ENCODE results near the gene NCOR1.
"Not testable (repeated sequence)": the region's sequence is repeated elsewhere in the genome, so short reads cannot be mapped to it uniquely, and the experiment has no call there.

The NCOR1 gene

GRCh38 chr17:16215273-16215964, at the start of gene NCOR1:
Gene NCOR1 (minus strand): TSS chr17:16215534. CDS start chr17:16194569, 20,965 bp downstream.
- DNase-seq (ENCODE audit: low spot score), result peak; percentile 98

- no peak for DNase-seq (ENCODE audit: low spot score)
Measured at GRCh38 chr17:16262201-16262600, 46.9 kb upstream of the NCOR1 start.

DNA sequence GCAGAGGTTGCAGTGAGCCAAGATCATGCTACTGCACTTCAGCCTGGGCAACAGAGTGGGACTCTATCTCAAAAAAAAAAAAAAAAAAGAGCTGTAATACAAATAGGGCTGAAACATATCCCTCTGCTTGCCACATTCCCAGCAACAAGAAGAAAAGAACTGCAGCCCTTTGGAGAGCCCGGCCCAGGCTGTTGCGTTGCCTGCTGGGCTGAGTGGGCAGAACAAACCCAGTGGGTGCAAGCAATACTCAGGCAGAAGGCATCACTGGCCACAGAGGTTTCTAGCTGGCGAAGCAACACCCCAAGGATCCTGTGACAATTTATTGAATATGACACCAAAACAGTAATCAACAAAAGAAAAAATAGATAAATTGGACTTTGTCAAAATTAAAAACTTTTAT, 45.7 kb upstream of the NCOR1 start:
- DNase-seq (ENCODE audit: low spot score), result no peak

GRCh38 chr17:16259926-16260325, 44.6 kb upstream of the NCOR1 start:
- DNase-seq (ENCODE audit: low spot score), result no peak

GRCh38 chr17:16258901-16259300, 43.6 kb upstream of the NCOR1 start:
- DNase-seq (ENCODE audit: low spot score), result no peak

DNA sequence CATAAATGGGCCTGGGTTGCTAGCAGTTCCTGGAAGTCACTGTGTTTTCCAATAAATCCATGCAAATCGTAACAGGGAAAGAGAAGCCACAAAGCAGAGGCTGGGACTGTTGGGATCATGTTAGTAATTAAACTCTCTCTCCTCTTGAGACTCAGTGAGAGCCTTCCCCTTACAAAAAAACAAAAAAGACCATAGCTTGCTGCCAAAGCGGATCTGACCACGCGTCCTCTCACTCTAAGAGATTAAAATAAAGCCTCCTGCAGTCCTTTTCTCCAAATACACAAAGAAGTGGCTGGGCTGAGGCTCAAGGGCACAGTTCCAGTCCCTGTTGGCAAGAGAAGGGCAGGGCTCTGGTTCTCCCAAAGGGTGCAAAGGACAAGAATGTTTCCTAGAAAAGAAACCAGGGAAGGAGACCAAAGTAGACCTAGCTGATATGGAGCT, 40.2 kb upstream of the NCOR1 start:
- DNase-seq (ENCODE audit: low spot score), result peak; percentile 61

- no peak for DNase-seq (ENCODE audit: low spot score)
Measured at GRCh38 chr17:16254773-16255400, 39.6 kb upstream of the NCOR1 start.

DNA sequence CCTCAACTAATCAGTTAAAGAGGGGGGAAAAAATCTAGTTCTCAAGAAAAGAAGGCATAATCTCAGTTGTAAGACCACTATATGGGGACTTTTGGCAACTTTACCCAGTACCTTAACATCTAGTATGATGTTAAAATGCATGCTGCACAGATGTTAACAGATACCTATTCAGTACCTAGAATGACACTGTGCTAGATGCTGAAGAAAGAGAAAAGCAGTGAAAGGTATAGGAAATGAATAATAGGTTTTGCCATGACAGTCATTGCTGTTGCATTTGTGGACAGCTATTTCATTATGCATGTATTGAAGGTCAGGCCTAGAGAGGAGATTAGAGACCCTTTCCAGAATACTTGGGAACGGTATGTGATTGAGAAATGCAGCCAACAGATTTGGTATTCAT, 36.2 kb upstream of the NCOR1 start:
- no peak for DNase-seq (ENCODE audit: low spot score)

- DNase-seq (ENCODE audit: low spot score), result no peak
Measured at GRCh38 chr17:16251043-16251442, 35.7 kb upstream of the NCOR1 start.

GRCh38 chr17:16250635-16251034, 35.3 kb upstream of the NCOR1 start:
- no peak for DNase-seq (ENCODE audit: low spot score)

DNA sequence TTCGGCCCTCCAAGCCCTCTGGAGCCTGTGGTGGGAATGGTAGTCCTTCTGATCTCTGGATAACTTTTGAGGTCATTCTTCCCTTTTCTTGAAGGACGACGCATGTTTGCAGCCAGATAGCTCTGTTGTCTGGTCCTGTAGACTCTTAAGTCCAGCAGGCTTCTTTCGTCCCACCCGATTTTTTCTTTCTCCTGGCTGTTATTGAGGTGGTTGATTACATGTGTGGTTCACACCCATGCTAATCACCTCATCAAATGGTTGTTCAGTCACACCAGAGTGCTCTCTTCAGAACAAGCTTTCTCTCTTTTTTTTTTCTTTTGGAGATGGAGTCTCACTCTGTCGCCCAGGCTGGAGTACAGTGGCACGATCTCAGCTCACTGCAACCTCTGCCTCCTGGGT, 32.3 kb upstream of the NCOR1 start:
- DNase-seq (ENCODE audit: low spot score), result no peak

GRCh38 chr17:16243801-16244567, 28.6 kb upstream of the NCOR1 start:
- no peak for DNase-seq (ENCODE audit: low spot score)

- no peak for DNase-seq (ENCODE audit: low spot score)
Measured at GRCh38 chr17:16243385-16243784, 28.1 kb upstream of the NCOR1 start.

DNA sequence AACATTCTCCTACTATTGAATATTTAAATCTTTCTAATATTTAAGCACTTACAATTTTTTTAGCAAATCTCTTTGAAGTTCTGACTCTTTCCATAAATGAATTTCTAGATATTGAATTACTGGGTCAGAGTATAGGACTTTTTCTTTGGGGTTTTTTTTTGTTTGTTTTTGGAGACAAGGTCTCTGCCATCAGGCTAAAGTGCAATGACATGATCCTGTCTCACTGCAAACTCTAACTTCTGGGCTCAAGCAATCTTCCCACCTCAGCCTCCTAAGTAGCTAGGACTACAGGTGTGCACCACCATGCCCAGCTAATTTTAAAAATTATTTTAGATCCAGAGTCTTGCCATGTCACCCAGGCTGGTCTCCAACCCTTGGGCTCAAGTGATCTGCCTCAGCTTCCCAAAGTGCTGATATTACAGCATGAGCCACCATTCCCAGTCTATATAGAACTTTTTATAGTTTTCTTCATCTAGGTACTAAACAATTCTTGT, 26.6 kb upstream of the NCOR1 start:
- no peak for DNase-seq (ENCODE audit: low spot score)

GRCh38 chr17:16239931-16240330, 24.6 kb upstream of the NCOR1 start:
- DNase-seq (ENCODE audit: low spot score), result no peak

DNA sequence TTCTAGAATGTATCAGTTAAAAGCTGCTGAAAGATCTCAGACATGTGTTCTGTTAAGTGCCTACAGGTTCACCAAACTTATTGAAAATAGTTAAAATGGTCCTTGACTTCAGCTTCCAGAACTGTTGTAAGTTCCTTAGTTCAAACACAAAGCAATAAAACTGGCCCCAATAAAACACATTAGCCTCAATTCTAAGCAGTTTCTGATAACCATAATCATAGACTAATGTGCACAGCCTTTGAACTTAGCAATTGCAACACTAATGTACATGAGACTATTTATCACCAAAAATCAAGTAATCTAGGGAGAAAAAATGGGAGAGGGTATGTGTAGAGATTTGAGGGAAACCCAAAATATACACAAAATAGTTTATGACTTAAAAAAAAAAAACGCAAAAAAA, 17.1 kb upstream of the NCOR1 start:
- DNase-seq (ENCODE audit: low spot score), result no peak

GRCh38 chr17:16229912-16230561, 14.7 kb upstream of the NCOR1 start:
- DNase-seq (ENCODE audit: low spot score), result peak; percentile 26

DNA sequence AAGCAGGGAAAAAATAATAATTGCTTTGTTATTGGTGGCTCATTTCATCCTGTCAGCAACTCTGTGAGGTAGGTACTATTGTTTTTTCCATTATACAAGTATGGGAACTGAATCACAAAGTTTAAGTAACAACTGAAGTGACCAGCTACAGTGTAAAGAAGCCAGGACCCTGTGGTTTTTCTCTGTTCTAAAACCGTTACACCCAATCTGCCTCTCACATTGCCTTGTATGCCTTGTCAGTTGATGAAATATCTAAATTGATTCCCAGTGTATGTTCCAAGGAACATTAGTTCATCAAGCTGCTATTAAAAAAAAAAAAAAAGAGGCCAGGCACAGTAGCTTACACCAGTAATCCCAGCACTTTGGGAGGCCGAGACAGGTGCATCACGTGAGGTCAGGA, 7.1 kb upstream of the NCOR1 start:
- no peak for DNase-seq (ENCODE audit: low spot score)

GRCh38 chr17:16217002-16217635, 1.8 kb upstream of the NCOR1 start, which contains the start of gene PIGL:
Gene PIGL (plus strand): TSS chr17:16217210. CDS start chr17:16217227, 17 bp downstream.
- peak; percentile 96 for DNase-seq (ENCODE audit: low spot score)

- DNase-seq (ENCODE audit: low spot score), result not testable (repeated sequence)
Measured at GRCh38 chr17:16216341-16217001, 1.1 kb upstream of the NCOR1 start.

- no peak for DNase-seq (ENCODE audit: low spot score)
Measured at GRCh38 chr17:16215965-16216316, 607 bp upstream of the NCOR1 start.

GRCh38 chr17:16215002-16215272, 397 bp downstream of the NCOR1 start:
- no peak for DNase-seq (ENCODE audit: low spot score)
